RWPE1 (cell line): ENCODE data around the gene CITED4.

Experiments
- CTCF ChIA-PET: fragments of 350-600 bp; sonication (Branson Sonifier 250); formaldehyde crosslinking; extraction: SDS; loops from one replicate; lab custom pipeline; 2021; lab: Yijun Ruan, JAX
- POLR2A ChIA-PET: fragments of 400-600 bp; formaldehyde crosslinking; extraction: SDS; loops from one replicate; lab custom pipeline; 2020; ENCODE audit warnings: antibody characterized with exemption; ENCODE audit not compliant: low non-redundant PET; lab: Yijun Ruan, JAX
- DNase-seq: peaks from one replicate; pipeline ENCODE4 v3.0.0; 2012; ENCODE audit warnings: low spot score
- H3K27ac ChIP-seq: fragments of 450-650 bp; 2 replicates; pipeline ENCODE4 v1.5.1; 2017
- CTCF ChIP-seq: fragments of 450-650 bp; conservative IDR thresholded peaks from 2 replicates; pipeline ENCODE4 v1.5.1; 2017; ENCODE audit warnings: low read depth, mild to moderate bottlenecking

Gene CITED4

DNA sequence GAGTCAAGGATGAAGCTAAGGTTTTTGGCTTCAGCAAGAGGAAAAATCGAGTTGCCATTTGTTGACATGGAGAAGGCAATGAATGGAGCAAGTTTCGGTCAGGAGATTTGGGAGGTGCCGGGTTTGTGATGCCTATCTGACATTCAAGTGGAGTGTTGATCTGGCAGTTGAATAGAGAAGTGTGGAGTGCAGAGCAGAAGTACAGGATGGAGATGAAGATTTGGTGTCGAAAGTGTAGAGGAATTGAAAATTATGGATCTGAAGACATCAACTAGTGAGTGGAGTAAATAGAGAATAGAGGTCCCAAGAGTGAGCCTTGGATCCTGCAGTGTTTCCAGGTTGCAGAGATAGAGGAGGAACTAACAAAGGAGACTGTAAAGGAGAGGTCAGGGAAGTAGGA, 25.9 kb downstream of the CITED4 start:
- no peak for DNase-seq
- H3K27ac ChIP-seq = no peak overlapping the region
- no peak for TF ChIP-seq CTCF
- ChIA-PET POLR2A (no interaction called here), CTCF (interaction anchor here (0.6 kb wide), 1 partner anchor 50 kb away, joined by 3 read pairs; no protein-coding TSS in a partner anchor)

- no peak for TF ChIP-seq CTCF
- ChIA-PET POLR2A (no interaction called here), CTCF (interaction anchor here (0.7 kb wide), 1 partner anchor 10 kb away, joined by 3 read pairs; no protein-coding TSS in a partner anchor)
- DNase-seq = no peak
- no peak overlapping the region for H3K27ac ChIP-seq
These were observed 27.1 kb downstream of the CITED4 start for GRCh38 chr1:40834968-40835545.

DNA sequence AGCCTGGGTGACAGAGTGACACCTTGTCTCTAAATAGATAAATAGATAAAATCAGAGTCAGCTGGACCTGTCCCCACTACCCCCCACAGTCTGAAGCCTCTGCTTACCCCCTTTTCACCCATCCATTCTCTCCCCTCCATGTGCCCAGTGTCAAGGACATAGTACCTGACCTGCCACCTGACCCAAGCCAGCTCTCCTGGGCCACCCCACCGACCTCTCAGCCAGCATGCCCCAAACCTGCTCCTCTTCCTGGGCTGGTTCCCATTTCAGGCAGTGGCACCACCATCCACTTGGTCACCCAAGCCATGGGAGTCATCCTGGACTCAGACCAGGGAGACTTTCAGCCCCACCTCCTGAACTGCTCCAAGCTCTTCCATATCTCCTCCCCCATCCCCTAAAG, 28.2 kb downstream of the CITED4 start:
- DNase-seq = no peak
- TF ChIP-seq CTCF = no peak
- POLR2A ChIA-PET = no interaction called here
- CTCF ChIA-PET = no interaction called here
- no peak overlapping the region for H3K27ac ChIP-seq

DNA sequence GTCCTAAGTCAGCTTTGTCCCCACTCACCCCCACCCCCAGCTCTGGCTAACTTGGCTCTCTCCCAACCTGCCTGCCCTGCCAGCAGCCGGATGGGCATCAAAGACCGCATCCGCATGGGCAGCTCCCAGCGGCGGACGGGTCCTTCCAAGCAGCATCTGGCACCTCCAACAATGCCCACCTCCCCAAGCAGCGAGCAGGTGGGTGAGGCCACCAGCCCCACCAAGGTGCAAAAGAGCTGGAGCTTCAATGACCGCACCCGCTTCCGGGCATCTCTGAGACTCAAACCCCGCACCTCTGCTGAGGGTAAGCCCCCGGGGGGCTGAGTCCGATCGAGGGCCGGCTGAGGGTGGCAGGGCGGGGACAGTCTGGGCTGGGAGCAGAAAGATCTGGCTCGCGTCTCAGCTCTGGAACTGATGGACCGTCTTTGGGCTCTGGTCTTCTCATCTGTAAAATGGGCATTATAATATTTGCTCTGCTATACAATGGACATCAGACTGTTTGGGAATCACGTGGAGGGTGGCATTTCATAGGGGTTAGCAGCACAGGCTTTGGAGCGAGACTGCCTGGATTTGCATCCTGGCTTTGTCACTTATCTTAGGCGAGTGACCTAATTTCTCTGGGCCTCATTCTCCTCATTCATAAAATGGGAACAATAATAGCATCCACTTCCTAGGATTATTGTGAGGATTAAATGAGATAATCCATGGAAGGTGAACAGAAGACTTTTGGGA, 31.0 kb downstream of the CITED4 start:
- ChIA-PET POLR2A (no interaction called here), CTCF (interaction anchor here (0.6 kb wide), 1 partner anchor 56 kb away, joined by 3 read pairs; no protein-coding TSS in a partner anchor)
- no peak for DNase-seq
- TF ChIP-seq CTCF = no peak
- H3K27ac ChIP-seq = no peak overlapping the region

DNA sequence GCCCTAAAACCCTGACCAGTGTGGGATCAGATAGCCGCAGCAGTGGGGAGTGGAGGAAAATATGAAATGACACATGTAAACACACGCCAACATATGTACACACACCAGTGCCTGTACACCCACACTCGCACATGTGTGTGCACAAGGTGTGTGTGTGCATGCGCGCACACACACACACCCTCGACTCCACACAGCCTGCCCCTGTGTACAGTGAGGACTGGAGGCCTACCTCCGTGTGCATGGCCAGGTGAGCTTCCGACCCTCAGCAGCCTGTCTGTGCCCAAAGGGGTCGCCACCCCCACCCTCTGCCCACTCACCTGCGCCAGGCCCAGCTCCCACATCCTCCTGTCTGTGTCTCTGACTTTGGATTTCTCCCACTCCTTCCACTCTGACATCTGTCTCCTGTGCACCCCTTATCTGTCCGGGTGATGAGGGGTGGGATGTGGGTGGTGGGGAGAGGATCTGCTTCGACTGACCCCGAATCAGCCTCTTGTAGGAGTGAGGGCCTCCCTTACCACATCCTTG, 31.7 kb downstream of the CITED4 start:
- H3K27ac ChIP-seq = no peak overlapping the region
- no peak for DNase-seq
- CTCF ChIA-PET = interaction anchor here (0.6 kb wide), 1 partner anchor 56 kb away, joined by 3 read pairs; no protein-coding TSS in a partner anchor
- no peak for TF ChIP-seq CTCF
- POLR2A ChIA-PET = no interaction called here

DNA sequence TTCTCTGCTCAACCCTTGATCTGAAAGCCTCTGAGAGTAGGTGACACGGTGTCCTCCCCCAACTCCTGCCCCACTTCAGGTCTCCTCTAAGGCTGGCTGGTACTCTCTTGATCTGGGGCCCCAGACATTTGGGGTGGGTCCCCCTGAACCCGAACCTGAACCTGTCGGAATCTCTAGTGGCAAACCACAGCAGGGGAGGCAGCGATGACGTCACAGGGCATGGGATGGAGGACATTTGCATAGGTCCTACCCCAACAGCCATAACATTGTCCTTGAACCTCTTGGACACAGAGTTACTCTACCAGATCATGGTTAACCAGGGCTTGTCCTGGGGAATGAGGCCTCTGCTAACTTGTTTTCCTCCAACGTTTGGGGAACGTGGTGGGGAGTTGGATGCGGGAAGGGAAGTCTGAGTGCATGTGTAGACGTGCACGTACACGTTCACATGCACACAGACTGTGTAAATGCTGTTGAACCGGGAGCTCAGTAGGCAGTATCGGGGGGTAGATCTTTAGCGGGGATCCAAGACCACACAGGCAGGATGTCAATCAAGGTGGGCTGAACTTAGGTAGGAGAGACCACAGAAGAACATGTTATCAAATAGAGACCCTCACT, 32.4 kb downstream of the CITED4 start:
- no peak for TF ChIP-seq CTCF
- no peak overlapping the region for H3K27ac ChIP-seq
- DNase-seq = no peak
- CTCF ChIA-PET = no interaction called here
- POLR2A ChIA-PET = no interaction called here
